Measurements from ENCODE around the gene VWF. TPM values are rescaled to one million over a fixed set of nuclear protein-coding genes. Genes with fewer than 3 reads are reported as not detected.

VWF gene
- total RNA-seq, 2 experiments from 2014 or later: 0.11 to 0.13 TPM

- no peak for TF ChIP-seq CTCF (IDR thresholded peaks at IDR 0.05)
- ChIA-PET POLR2A (interaction anchor here (0.6 kb wide), 2 partner anchors 591 to 1097 kb away, joined by 3 read pairs; no protein-coding TSS in a partner anchor), CTCF (no interaction called here)
- Mint-ChIP-seq H3K36me3 (ENCODE audit: low read depth) (no peaks in the 10 kb centered on the region), H3K27me3 (peaks cover 6% of the 10 kb centered on the region), H3K27ac (no peak overlapping the region), H3K9me3 (no peaks in the 10 kb centered on the region), H3K4me3 (no peak overlapping the region), H3K4me1 (ENCODE audit: low read depth) (no peaks in the 10 kb centered on the region)
- intact Hi-C loops (cut with micrococcal nuclease): no loop called here
- no peak for ATAC-seq
- no peak for DNase-seq
These were observed 213.5 kb downstream of the VWF start for GRCh38 chr12:5910790-5911548.

GRCh38 chr12:5909560-5909959 lies 214.9 kb downstream of the VWF start:
- Mint-ChIP-seq H3K27me3 (peaks cover 6% of the 10 kb centered on the region), H3K27ac (no peak overlapping the region), H3K9me3 (no peaks in the 10 kb centered on the region), H3K4me3 (no peak overlapping the region), H3K36me3 (ENCODE audit: low read depth) (no peaks in the 10 kb centered on the region), H3K4me1 (ENCODE audit: low read depth) (no peaks in the 10 kb centered on the region)
- ATAC-seq: no peak
- ChIA-PET CTCF (no interaction called here), POLR2A (no interaction called here)
- intact Hi-C loops (cut with micrococcal nuclease): no loop called here
- DNase-seq: no peak
- no peak for TF ChIP-seq CTCF (IDR thresholded peaks at IDR 0.05)

GRCh38 chr12:5908251-5908650 lies 216.2 kb downstream of the VWF start:
- H3K36me3 Mint-ChIP-seq (ENCODE audit: low read depth): no peaks in the 10 kb centered on the region
- no peak overlapping the region for H3K27ac Mint-ChIP-seq
- CTCF ChIA-PET: no interaction called here
- DNase-seq: no peak
- ATAC-seq: no peak
- TF ChIP-seq CTCF (IDR thresholded peaks at IDR 0.05): no peak
- no peaks in the 10 kb centered on the region for H3K4me1 Mint-ChIP-seq (ENCODE audit: low read depth)
- peaks cover 8% of the 10 kb centered on the region for H3K27me3 Mint-ChIP-seq
- no peak overlapping the region for H3K4me3 Mint-ChIP-seq
- no peaks in the 10 kb centered on the region for H3K9me3 Mint-ChIP-seq
- POLR2A ChIA-PET: no interaction called here
- intact Hi-C loops (cut with micrococcal nuclease): no loop called here

GRCh38 chr12:5907807-5908206 lies 216.7 kb downstream of the VWF start:
- no peak for TF ChIP-seq CTCF (IDR thresholded peaks at IDR 0.05)
- Mint-ChIP-seq H3K4me1 (ENCODE audit: low read depth) (no peaks in the 10 kb centered on the region), H3K9me3 (no peaks in the 10 kb centered on the region), H3K27ac (no peak overlapping the region), H3K27me3 (peaks cover 7% of the 10 kb centered on the region), H3K4me3 (no peak overlapping the region), H3K36me3 (ENCODE audit: low read depth) (no peaks in the 10 kb centered on the region)
- DNase-seq (no peak), ATAC-seq (no peak)
- ChIA-PET CTCF (no interaction called here), POLR2A (no interaction called here)
- intact Hi-C loops (cut with micrococcal nuclease): no loop called here

- no peak for DNase-seq
- TF ChIP-seq CTCF (IDR thresholded peaks at IDR 0.05): no peak
- no peak for ATAC-seq
- ChIA-PET POLR2A (no interaction called here), CTCF (no interaction called here)
- peaks cover 8% of the 10 kb centered on the region for H3K27me3 Mint-ChIP-seq
- H3K36me3 Mint-ChIP-seq (ENCODE audit: low read depth): no peaks in the 10 kb centered on the region
- H3K9me3 Mint-ChIP-seq: no peaks in the 10 kb centered on the region
- H3K4me3 Mint-ChIP-seq: no peak overlapping the region
- intact Hi-C loops (cut with micrococcal nuclease): no loop called here
- no peak overlapping the region for H3K27ac Mint-ChIP-seq
- H3K4me1 Mint-ChIP-seq (ENCODE audit: low read depth): no peaks in the 10 kb centered on the region
These were observed 218.7 kb downstream of the VWF start for GRCh38 chr12:5905757-5906156.
